K562 (cell line): ENCODE results near the gene FLOT2. TPM values are rescaled to one million over a fixed set of nuclear protein-coding genes. Genes with fewer than 3 reads are reported as not detected.

Experiments used
- ATAC-seq: fragments of 200-7000 bp; cut with Tn5 transposase; 3 replicates; pipeline ENCODE4 v1.9.1; 2020; ENCODE audit warnings: moderate library complexity
- BruUV-seq: library from RNA; stranded (reverse); fragments of 400-500 nt; replicated peaks from 2 replicates; lab custom pipeline; 2021; lab: Mats Ljungman, UMichigan
- CTCF ChIA-PET: fragments of 300-600 bp; formaldehyde crosslinking; extraction: SDS; loops from one replicate; lab custom pipeline; 2021; ENCODE audit warnings: low intra/inter-chr PET ratio; lab: Yijun Ruan, JAX
- POLR2A ChIA-PET: fragments of 300-600, 350-650 bp; sonication (Branson Sonifier 250); formaldehyde crosslinking; extraction: SDS; loops from one replicate; lab custom pipeline; 2021; ENCODE audit warnings: antibody characterized with exemption, inconsistent platforms; lab: Yijun Ruan, JAX
- DNase-seq, 4 experiments: peaks; one replicate each; pipeline versions ENCODE4 v3.0.0 to v3.0.0-alpha.2; 2011 to 2018; ENCODE audit warnings: low spot score in 3 of 4, mixed read lengths in 3 of 4; ENCODE audit errors: extremely low read depth in 1 of 4
- FAIRE-seq: peaks from 2 replicates; lab custom pipeline; 2011; peaks lifted over from hg19 to GRCh38; lab: Jason Lieb, UNC
- H2AFZ ChIP-seq: 2 replicates; pipeline ENCODE4 v1.6.0; 2011; ENCODE audit warnings: low read depth, low read length, control low read depth, inconsistent platforms
- H3K27ac ChIP-seq: fragments of 200-600 bp; 3 replicates; pipeline ENCODE4 v1.8.0; 2011; ENCODE audit warnings: low read depth, mild to moderate bottlenecking, control low read depth, inconsistent platforms, low read length, moderate library complexity, mixed read lengths; ENCODE audit errors: extremely low read depth
- H3K27me3 ChIP-seq, 2 experiments: fragments of 300-600 bp in 1 of 2; 2 replicates in 1 of 2; 3 replicates in 1 of 2; pipeline versions ENCODE4 v1.6.0 to v1.8.0; 2011; ENCODE audit warnings: inconsistent platforms in 2 of 2, low read length in 2 of 2, mild to moderate bottlenecking in 1 of 2, mixed read lengths in 1 of 2, moderate library complexity in 1 of 2; ENCODE audit not compliant: control insufficient read depth in 2 of 2, insufficient read depth in 2 of 2
- H3K36me3 ChIP-seq: fragments of 300-600 bp; 3 replicates; pipeline ENCODE4 v1.8.0; 2011; ENCODE audit warnings: mild to moderate bottlenecking, low read length, inconsistent platforms; ENCODE audit not compliant: control insufficient read depth, insufficient read depth
- H3K4me1 ChIP-seq, 2 experiments: fragments of 200-600 bp in 1 of 2; replicated peaks in 1 of 2; 2 replicates in 1 of 2; 3 replicates in 1 of 2; pipeline versions ENCODE4 v1.5.1 to v1.8.0; 2011; ENCODE audit warnings: inconsistent platforms in 2 of 2, low read length in 2 of 2, mild to moderate bottlenecking in 1 of 2, mixed read lengths in 1 of 2, moderate library complexity in 1 of 2; ENCODE audit not compliant: control insufficient read depth in 2 of 2, insufficient read depth in 2 of 2
- H3K4me2 ChIP-seq: 2 replicates; pipeline ENCODE4 v1.6.1; 2011; ENCODE audit warnings: low read length, control low read depth, inconsistent platforms, mixed read lengths; ENCODE audit not compliant: insufficient read depth
- H3K4me3 ChIP-seq: fragments of 200-600 bp; sonication (generic), shearing (Covaris generic); 2 replicates; pipeline ENCODE4 v1.5.1; 2016; ENCODE audit warnings: control low read depth, inconsistent platforms
- H3K79me2 ChIP-seq: fragments of 200-600 bp; 3 replicates; pipeline ENCODE4 v1.8.0; 2011; ENCODE audit warnings: low read length, inconsistent platforms; ENCODE audit not compliant: control insufficient read depth, insufficient read depth
- H3K9ac ChIP-seq, 2 experiments: 2 replicates each; pipeline versions ENCODE4 v1.6.0 to v1.6.1; 2011; ENCODE audit warnings: low read depth in 2 of 2, low read length in 2 of 2, control low read depth in 1 of 2, inconsistent platforms in 1 of 2, mild to moderate bottlenecking in 1 of 2, mixed read lengths in 1 of 2; ENCODE audit not compliant: insufficient read depth in 1 of 2
- H3K9me1 ChIP-seq: one replicate; pipeline ENCODE4 v1.6.0; 2011; ENCODE audit warnings: inconsistent platforms, mild to moderate bottlenecking, low read length, moderate library complexity; ENCODE audit not compliant: control insufficient read depth, insufficient read depth
- H3K9me3 ChIP-seq: replicated peaks from 2 replicates; pipeline ENCODE4 v1.5.1; 2011; ENCODE audit warnings: low read depth, low read length, inconsistent platforms; ENCODE audit not compliant: control insufficient read depth, insufficient read depth
- H4K20me1 ChIP-seq: replicated peaks from 2 replicates; pipeline ENCODE4 v1.6.1; 2011; ENCODE audit warnings: low read length, inconsistent platforms, mixed read lengths; ENCODE audit not compliant: control insufficient read depth, insufficient read depth
- ARID1B ChIP-seq: fragments of 450-650 bp; IDR thresholded peaks from 2 replicates; pipeline ENCODE4 v1.6.1; 2016; ENCODE audit warnings: antibody characterized with exemption, mild to moderate bottlenecking, inconsistent platforms
- BRCA1 ChIP-seq, 2 experiments: fragments of 450-650 bp in 1 of 2; sonication (generic) in 1 of 2; formaldehyde crosslinking in 1 of 2; IDR thresholded peaks; 2 replicates each; pipeline versions ENCODE4 v1.5.0 to v1.6.1; 2017 to 2020; ENCODE audit warnings: mild to moderate bottlenecking in 1 of 2, missing genetic modification reagents in 1 of 2
- CHD2 ChIP-seq: IDR thresholded peaks from 2 replicates; pipeline ENCODE4 v1.6.1; 2011; ENCODE audit warnings: low read depth, low read length
- EGR1 ChIP-seq: fragments of 450-650 bp; conservative IDR thresholded peaks from 2 replicates; pipeline ENCODE4 v1.6.1; 2017; ENCODE audit warnings: mild to moderate bottlenecking
- HDAC1 ChIP-seq, 2 experiments: fragments of 450-650 bp; IDR thresholded peaks; 2 replicates each; pipeline ENCODE4 v1.6.1; 2016 to 2017; ENCODE audit warnings: inconsistent platforms in 1 of 2, mild to moderate bottlenecking in 1 of 2, moderate library complexity in 1 of 2
- KDM5B ChIP-seq: fragments of 200-600 bp; sonication (generic); IDR thresholded peaks from 2 replicates; pipeline ENCODE4 v1.6.1; 2012; ENCODE audit warnings: low read depth, mild to moderate bottlenecking, moderate library complexity, low read length, control low read depth, inconsistent platforms; ENCODE audit not compliant: insufficient replicate concordance
- NELFE ChIP-seq: IDR thresholded peaks from 2 replicates; pipeline ENCODE4 v1.6.1; 2011; ENCODE audit warnings: mild to moderate bottlenecking; ENCODE audit not compliant: insufficient read depth, insufficient read length
- PHF8 ChIP-seq: fragments of 200-600 bp; sonication (generic); IDR thresholded peaks from 2 replicates; pipeline ENCODE4 v1.6.1; 2012; ENCODE audit warnings: mixed run types, mild to moderate bottlenecking, inconsistent platforms, low read length, moderate library complexity, borderline replicate concordance
- RBFOX2 ChIP-seq: fragments of 200-400 bp; formaldehyde crosslinking; IDR thresholded peaks from 2 replicates; pipeline ENCODE4 v1.6.1; 2017; ENCODE audit warnings: low read depth, mild to moderate bottlenecking, low read length, moderate library complexity
- TBP ChIP-seq: optimal IDR thresholded peaks from 2 replicates; pipeline ENCODE3; 2011; ENCODE audit warnings: low read depth, low read length, improper control_type of control experiment
- TCF3 ChIP-seq: sonication (generic); formaldehyde crosslinking; IDR thresholded peaks from 2 replicates; pipeline ENCODE4 v1.4.0; 2020; ENCODE audit warnings: mild to moderate bottlenecking, missing genetic modification reagents
- TEAD2 ChIP-seq: fragments of 450-650 bp; IDR thresholded peaks from 2 replicates; pipeline ENCODE4 v1.6.1; 2016; ENCODE audit warnings: missing genetic modification characterization, control low read depth, missing compliant biosample characterization
- TEAD4 ChIP-seq, 2 experiments: sonication (generic) in 1 of 2; formaldehyde crosslinking in 1 of 2; IDR thresholded peaks; 2 replicates each; pipeline versions ENCODE4 v1.6.1 to v1.8.0; 2012 to 2022; ENCODE audit warnings: borderline replicate concordance in 1 of 2, inconsistent platforms in 1 of 2, low read length in 1 of 2, mild to moderate bottlenecking in 1 of 2, missing genetic modification reagents in 1 of 2
- TGIF2 ChIP-seq: sonication (generic); formaldehyde crosslinking; IDR thresholded peaks from 2 replicates; pipeline ENCODE4 v1.8.1; 2022; ENCODE audit warnings: mild to moderate bottlenecking, missing genetic modification reagents, moderate library complexity
- WGBS: fragments of 100-300 bp; shearing (Covaris generic); methylation state at CpG from one replicate; pipeline ENCODE4 v1.1.6; 2016; ENCODE audit warnings: low coverage, mixed read lengths; ENCODE audit not compliant: insufficient coverage; ENCODE audit errors: missing lambda C conversion rate; 5-methylcytosine and 5-hydroxymethylcytosine counted together
- in situ Hi-C: fragments of 300-500 bp; cut with MboI; formaldehyde crosslinking; loops from 4 replicates; pipeline ENCODE4 v1.15.0; 2018; ENCODE audit warnings: inconsistent platforms, mixed read lengths
- intact Hi-C: fragments of 100-400 bp; cut with micrococcal nuclease; formaldehyde crosslinking; loops from 2 replicates; pipeline ENCODE4 v1.14.2; 2022
- polyA plus RNA-seq, 8 experiments: library from polyadenylated mRNA; depleted of rRNA in 4 of 8; stranded (reverse) in 5 of 8; unstranded in 3 of 8; fragments of >200 nt; fragmentation: Nextera tagmentation in 2 of 8; fragmentation: Illumina TruSeq in 1 of 8; extraction: Ambion mirVana in 2 of 8; extraction: Trizol in 1 of 8; gene quantifications; 2 replicates each; pipeline versions ENCODE4 v1.2.1 to v1.2.3, GENCODE V29; 2011 to 2014; ENCODE audit warnings: inconsistent platforms in 1 of 8, missing spikeins in 1 of 8
- total RNA-seq, 7 experiments: library from RNA; depleted of rRNA in 6 of 7; stranded (reverse); fragments of >200 nt in 6 of 7; fragmentation: Illumina TruSeq in 2 of 7; extraction: Trizol in 2 of 7; gene quantifications; 2 replicates each; pipeline versions ENCODE4 v1.2.1 to v1.2.3, GENCODE V29; 2011 to 2021; ENCODE audit warnings: low replicate concordance in 1 of 7
- TF ChIP-seq, protein P1 (sequence below): sonication (generic); formaldehyde crosslinking; IDR thresholded peaks from 2 replicates; pipeline ENCODE4 v1.8.1; 2023; ENCODE audit warnings: mild to moderate bottlenecking, missing genetic modification reagents
- TF ChIP-seq, protein P2 (sequence below): fragments of 250-450 bp; sonication (Bioruptor Pico); IDR thresholded peaks from 2 replicates; pipeline ENCODE4 v1.4.0; 2020; ENCODE audit warnings: mild to moderate bottlenecking, moderate library complexity, borderline replicate concordance

Gene FLOT2
- total and polyA plus RNA-seq, 9 of the 15 experiments (the other 6 are each of a cell fraction or from before 2014, with no cell fraction given) = 17.5 to 138 (median 41.7) TPM

DNA sequence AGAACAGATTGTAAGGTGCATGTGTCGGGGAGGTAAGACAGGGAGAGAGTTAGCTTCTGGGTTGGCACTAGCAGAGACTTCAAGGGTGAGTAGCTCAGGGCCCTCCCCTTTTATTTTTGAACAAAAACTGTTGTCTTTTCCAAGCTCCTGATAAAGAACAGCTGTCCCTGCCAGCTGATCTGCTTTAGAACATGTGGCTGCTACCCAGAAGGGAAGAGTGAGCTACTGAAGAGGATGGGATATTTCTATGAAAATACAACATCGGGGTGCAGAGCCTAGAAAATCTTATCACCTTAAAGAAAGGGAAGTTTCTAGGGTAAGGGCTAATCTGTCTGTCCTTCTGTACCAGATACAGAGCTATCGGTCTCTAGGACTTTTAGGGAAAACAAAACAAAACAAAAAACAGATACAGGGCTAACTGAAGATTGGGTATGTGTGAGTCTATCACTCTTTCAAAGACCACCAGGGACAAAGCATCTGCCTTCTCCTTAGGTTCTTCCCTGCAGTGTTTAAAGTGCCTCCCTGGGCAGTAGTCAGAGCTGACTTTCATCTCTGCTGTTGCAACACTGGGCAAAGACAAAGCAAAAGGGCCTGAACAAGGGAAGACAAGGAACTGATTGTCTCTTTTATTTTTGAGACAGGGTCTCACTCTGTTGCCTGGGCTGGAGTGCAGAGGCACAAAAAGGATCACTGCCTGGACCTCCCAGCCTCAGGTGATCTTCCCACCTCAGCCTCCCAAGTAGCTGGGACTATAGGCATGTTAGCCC is 10.4 kb upstream of the FLOT2 start:
- H3K9me3 ChIP-seq = no peaks in the 10 kb centered on the region
- peak overlapping the region in 1 of 2 experiments; percentile 40; a peak in 1 of 4 replicates for H3K9ac ChIP-seq
- H3K27me3 ChIP-seq = no peaks in the 10 kb centered on the region
- DNase-seq = peak in 2 of 4 experiments; percentile 35 to 45
- H3K9me1 ChIP-seq = peaks cover 5% of the 10 kb centered on the region
- no peak for ATAC-seq
- in situ Hi-C loops = no loop called here
- 0 out of 2 replicates have a peak overlapping the region, but pooled peaks have one; percentile 5 for H2AFZ ChIP-seq
- peak overlapping the region; percentile 42; the same call in 1 of the 3 replicates for H3K27ac ChIP-seq
- FAIRE-seq = no peak
- peaks cover 9% of the 10 kb centered on the region; the same call in 2 of the 3 replicates for H3K79me2 ChIP-seq
- WGBS = 25% methylated on average over 3 of the region's 3 CpGs
- no TSS peak for BruUV-seq
- ChIA-PET POLR2A (interaction anchor here (0.6 to 4.3 kb wide), 24 partner anchors 10 to 329 kb away, joined by 3 to 36 read pairs (median 4); partner anchors contain the start of genes FLOT2, NEK8, RPL23A and TLCD1), CTCF (no interaction called here)
- H4K20me1 ChIP-seq = peaks cover 11% of the 10 kb centered on the region; the same call in 1 of the 2 replicates
- H3K4me2 ChIP-seq = peak overlapping the region; percentile 71
- H3K4me3 ChIP-seq = no peak overlapping the region
- intact Hi-C loops = loop anchor here (10.0 kb wide), 1 partner anchor 313 kb away; the partner anchor contains the start of gene SPAG5
- H3K4me1 ChIP-seq = peaks cover 62 to 70% of the 10 kb centered on the region in 2 experiments
- peaks cover 76% of the 10 kb centered on the region for H3K36me3 ChIP-seq
- TF ChIP-seq RBFOX2 (no peak), TGIF2 (no peak), TCF3 (peak; percentile 61), CHD2 (no peak), TBP (no peak), TEAD2 (tag) (no peak), TEAD4 (IDR thresholded peaks at IDR 0.05; ENCODE audit: low read length) (peak; percentile 35; the same call in 1 of the 2 replicates), TEAD4 (CRISPR knock-in tag; IDR thresholded peaks at IDR 0.05; ENCODE audit: borderline replicate concordance) (no peak), NELFE (no peak), PHF8 (no peak), EGR1 (no peak), KDM5B (peak; percentile 10), ARID1B (peak; percentile 68), HDAC1 (IDR thresholded peaks at IDR 0.05) (peak in 1 of 2 experiments; percentile 63; a peak in 1 of 4 replicates), BRCA1 (IDR thresholded peaks at IDR 0.05) (no peak), BRCA1 (CRISPR knock-in tag; IDR thresholded peaks at IDR 0.05) (no peak)
- TF ChIP-seq, protein P1, sequence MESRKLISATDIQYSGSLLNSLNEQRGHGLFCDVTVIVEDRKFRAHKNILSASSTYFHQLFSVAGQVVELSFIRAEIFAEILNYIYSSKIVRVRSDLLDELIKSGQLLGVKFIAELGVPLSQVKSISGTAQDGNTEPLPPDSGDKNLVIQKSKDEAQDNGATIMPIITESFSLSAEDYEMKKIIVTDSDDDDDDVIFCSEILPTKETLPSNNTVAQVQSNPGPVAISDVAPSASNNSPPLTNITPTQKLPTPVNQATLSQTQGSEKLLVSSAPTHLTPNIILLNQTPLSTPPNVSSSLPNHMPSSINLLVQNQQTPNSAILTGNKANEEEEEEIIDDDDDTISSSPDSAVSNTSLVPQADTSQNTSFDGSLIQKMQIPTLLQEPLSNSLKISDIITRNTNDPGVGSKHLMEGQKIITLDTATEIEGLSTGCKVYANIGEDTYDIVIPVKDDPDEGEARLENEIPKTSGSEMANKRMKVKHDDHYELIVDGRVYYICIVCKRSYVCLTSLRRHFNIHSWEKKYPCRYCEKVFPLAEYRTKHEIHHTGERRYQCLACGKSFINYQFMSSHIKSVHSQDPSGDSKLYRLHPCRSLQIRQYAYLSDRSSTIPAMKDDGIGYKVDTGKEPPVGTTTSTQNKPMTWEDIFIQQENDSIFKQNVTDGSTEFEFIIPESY (CRISPR knock-in tag) = no peak
- TF ChIP-seq, protein P2, sequence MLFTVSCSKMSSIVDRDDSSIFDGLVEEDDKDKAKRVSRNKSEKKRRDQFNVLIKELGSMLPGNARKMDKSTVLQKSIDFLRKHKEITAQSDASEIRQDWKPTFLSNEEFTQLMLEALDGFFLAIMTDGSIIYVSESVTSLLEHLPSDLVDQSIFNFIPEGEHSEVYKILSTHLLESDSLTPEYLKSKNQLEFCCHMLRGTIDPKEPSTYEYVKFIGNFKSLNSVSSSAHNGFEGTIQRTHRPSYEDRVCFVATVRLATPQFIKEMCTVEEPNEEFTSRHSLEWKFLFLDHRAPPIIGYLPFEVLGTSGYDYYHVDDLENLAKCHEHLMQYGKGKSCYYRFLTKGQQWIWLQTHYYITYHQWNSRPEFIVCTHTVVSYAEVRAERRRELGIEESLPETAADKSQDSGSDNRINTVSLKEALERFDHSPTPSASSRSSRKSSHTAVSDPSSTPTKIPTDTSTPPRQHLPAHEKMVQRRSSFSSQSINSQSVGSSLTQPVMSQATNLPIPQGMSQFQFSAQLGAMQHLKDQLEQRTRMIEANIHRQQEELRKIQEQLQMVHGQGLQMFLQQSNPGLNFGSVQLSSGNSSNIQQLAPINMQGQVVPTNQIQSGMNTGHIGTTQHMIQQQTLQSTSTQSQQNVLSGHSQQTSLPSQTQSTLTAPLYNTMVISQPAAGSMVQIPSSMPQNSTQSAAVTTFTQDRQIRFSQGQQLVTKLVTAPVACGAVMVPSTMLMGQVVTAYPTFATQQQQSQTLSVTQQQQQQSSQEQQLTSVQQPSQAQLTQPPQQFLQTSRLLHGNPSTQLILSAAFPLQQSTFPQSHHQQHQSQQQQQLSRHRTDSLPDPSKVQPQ (CRISPR knock-in tag) = no peak
